ENCODE data around the gene RAPGEF5. TPM values are rescaled to one million over a fixed set of nuclear protein-coding genes. Genes with fewer than 3 reads are reported as not detected.

The RAPGEF5 gene
- total RNA-seq, 2 donors from 2014 or later, result 7.4 to 29.8 TPM

DNA sequence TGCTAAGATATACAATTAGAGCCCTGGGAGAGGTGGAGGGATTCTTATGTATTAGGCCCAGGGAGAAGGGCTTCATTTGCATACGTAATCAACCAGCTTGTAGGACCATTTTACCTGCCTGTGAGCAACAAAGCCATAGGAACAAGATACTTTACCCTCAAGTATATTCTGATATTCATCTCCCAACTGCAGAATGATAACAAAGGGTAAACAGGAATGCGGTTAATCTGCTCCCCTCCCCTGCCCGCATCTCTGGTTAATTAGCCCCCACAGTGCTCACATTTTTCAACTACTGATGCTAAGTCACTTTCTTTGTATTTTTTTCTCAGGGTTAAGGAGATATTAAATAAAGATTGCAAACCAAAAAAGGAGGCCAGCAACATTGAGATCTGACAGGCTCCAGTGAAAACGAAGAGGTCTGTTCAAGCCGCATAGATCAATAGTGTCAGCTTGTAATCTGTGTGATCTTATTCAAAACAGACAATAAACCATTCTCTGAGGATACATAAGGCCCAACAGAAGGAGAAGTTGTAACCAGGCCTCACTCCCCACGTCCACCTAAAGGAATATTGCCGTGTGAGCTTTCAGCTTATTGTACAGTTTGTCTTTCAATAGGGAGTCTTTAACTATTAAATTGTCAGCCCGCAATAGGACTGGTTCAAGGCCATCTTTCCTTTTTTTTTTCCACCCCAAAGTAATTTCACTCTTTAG, 203.4 kb downstream of the RAPGEF5 start:
- H3K27ac ChIP-seq, result no peak overlapping the region
- intact Hi-C loops (cut with DNase I), result no loop called here
- DNase-seq (ENCODE audit: low spot score), result no peak

DNA sequence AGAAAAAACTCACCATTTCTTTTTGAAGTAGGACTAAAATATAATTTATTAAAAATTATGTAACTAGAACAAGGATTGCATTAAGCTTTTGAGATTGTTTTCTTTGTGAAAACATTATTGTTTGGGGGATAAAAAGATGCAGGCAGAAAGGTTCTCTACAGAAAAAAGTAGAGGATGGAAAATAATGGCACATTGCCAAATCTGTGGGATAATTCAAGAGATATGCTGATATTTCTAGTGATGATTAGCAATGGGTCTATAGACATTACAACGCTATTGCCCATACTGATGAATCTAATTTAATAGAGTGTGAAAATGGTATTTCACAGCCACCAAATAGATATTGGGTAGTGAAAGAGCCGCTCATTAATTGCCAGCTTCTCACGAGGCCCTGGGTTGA, 204.3 kb downstream of the RAPGEF5 start:
- 98% methylated on average over 3 of the region's 3 CpGs for WGBS
- intact Hi-C loops (cut with DNase I), result no loop called here
- TF ChIP-seq POLR2AphosphoS5 (IDR thresholded peaks at IDR 0.05) (no peak), POLR2A (IDR thresholded peaks at IDR 0.05) (no peak)
- TF ChIP-seq, protein P1, sequence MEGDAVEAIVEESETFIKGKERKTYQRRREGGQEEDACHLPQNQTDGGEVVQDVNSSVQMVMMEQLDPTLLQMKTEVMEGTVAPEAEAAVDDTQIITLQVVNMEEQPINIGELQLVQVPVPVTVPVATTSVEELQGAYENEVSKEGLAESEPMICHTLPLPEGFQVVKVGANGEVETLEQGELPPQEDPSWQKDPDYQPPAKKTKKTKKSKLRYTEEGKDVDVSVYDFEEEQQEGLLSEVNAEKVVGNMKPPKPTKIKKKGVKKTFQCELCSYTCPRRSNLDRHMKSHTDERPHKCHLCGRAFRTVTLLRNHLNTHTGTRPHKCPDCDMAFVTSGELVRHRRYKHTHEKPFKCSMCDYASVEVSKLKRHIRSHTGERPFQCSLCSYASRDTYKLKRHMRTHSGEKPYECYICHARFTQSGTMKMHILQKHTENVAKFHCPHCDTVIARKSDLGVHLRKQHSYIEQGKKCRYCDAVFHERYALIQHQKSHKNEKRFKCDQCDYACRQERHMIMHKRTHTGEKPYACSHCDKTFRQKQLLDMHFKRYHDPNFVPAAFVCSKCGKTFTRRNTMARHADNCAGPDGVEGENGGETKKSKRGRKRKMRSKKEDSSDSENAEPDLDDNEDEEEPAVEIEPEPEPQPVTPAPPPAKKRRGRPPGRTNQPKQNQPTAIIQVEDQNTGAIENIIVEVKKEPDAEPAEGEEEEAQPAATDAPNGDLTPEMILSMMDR (IDR thresholded peaks at IDR 0.05), result no peak

More for the DNA sequence above, 203.4 kb downstream of the RAPGEF5 start:
- no peaks in the 10 kb centered on the region for H3K9me3 ChIP-seq
- no peak overlapping the region for H3K4me3 ChIP-seq
- H3K36me3 ChIP-seq, result no peaks in the 10 kb centered on the region
- H3K27me3 ChIP-seq (replicated peaks; ENCODE audit: insufficient read depth), result no peaks in the 10 kb centered on the region
- TF ChIP-seq, protein P1 (IDR thresholded peaks at IDR 0.05), result no peak
- TF ChIP-seq POLR2AphosphoS5 (IDR thresholded peaks at IDR 0.05) (no peak), POLR2A (IDR thresholded peaks at IDR 0.05) (no peak)
- WGBS, result 71% methylated on average over 8 of the region's 8 CpGs
- no peaks in the 10 kb centered on the region for H3K4me1 ChIP-seq (replicated peaks)

DNA sequence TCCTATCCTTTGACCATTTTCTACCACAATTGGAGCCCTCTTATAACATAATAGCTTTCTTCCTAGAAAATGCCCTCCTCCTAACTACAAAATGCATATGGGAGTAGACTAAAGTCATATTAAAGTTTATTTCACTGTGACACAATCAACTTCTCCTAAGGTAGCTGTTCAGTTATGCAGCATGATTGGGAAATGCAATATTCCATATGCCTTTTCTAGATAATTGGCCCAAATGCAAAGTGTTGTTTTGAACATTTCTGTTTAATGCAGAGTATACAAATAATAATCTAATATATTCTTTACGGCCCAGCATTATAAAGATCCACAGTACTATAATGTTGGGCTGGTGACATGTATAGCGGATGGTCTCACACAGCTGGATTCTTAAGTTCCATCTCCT, 205.1 kb downstream of the RAPGEF5 start:
- no peak overlapping the region for H3K27ac ChIP-seq
- TF ChIP-seq, protein P1 (IDR thresholded peaks at IDR 0.05), result no peak
- no peak for TF ChIP-seq POLR2A (IDR thresholded peaks at IDR 0.05)
- no peak for TF ChIP-seq POLR2AphosphoS5 (IDR thresholded peaks at IDR 0.05)
- intact Hi-C loops (cut with DNase I), result no loop called here
- 98% methylated on average over 2 of the region's 2 CpGs for WGBS
- DNase-seq (ENCODE audit: low spot score), result no peak
- H3K9me3 ChIP-seq, result no peaks in the 10 kb centered on the region
- no peaks in the 10 kb centered on the region for H3K27me3 ChIP-seq (replicated peaks; ENCODE audit: insufficient read depth)
- H3K4me3 ChIP-seq, result no peak overlapping the region
- no peaks in the 10 kb centered on the region for H3K4me1 ChIP-seq (replicated peaks)
- H3K36me3 ChIP-seq, result no peaks in the 10 kb centered on the region

More for the DNA sequence above, 204.3 kb downstream of the RAPGEF5 start:
- Histone ChIP-seq H3K27ac (no peak overlapping the region), H3K36me3 (no peaks in the 10 kb centered on the region), H3K4me3 (no peak overlapping the region), H3K27me3 (replicated peaks; ENCODE audit: insufficient read depth) (no peaks in the 10 kb centered on the region), H3K9me3 (no peaks in the 10 kb centered on the region), H3K4me1 (replicated peaks) (no peaks in the 10 kb centered on the region)
- DNase-seq (ENCODE audit: low spot score), result no peak

DNA sequence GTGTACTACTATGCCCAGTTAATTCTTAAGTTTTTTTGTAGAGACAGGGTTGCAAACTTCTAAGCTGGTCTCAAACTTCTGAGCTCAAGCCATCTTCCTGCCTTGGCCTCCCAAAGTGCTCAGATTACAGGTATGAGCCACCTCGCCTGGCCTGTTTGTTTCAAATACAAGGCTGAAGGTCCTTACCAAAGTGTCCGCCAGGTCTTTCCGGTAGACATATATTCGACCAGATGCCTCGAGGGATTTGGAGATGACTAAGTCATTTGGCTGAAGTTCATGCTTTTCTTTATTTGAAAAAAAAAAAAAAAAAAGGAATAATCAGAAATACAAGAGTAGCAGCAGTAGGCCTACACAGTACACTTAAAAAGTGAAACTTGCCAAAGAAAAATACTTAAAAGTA, 206.7 kb downstream of the RAPGEF5 start:
- no peak for DNase-seq (ENCODE audit: low spot score)
- intact Hi-C loops (cut with DNase I), result no loop called here
- Histone ChIP-seq H3K4me3 (no peak overlapping the region), H3K36me3 (no peaks in the 10 kb centered on the region), H3K9me3 (no peaks in the 10 kb centered on the region), H3K27ac (no peak overlapping the region), H3K27me3 (replicated peaks; ENCODE audit: insufficient read depth) (no peaks in the 10 kb centered on the region), H3K4me1 (replicated peaks) (no peaks in the 10 kb centered on the region)
- TF ChIP-seq, protein P1 (IDR thresholded peaks at IDR 0.05), result no peak
- no peak for TF ChIP-seq POLR2A (IDR thresholded peaks at IDR 0.05)
- no peak for TF ChIP-seq POLR2AphosphoS5 (IDR thresholded peaks at IDR 0.05)
- 77% methylated on average over 5 of the region's 5 CpGs for WGBS

DNA sequence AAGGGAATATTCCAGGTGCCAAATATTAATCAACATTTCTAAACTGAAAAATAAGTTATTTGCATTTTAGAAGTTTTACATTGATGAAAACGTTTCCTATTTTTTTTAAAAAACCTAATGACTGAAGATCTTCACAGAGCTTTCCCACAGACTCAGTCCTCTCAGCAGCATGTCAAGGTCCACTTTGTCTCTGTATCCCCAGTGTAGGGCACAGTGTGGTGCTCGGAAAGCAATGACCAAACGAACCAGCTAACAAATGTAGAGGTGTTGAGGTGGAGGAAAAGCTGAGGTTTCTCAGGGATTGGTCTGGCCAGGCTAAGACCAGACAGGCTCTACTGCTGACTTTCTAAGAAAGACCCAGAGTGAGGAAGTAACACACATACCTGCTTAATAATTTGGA, 209.1 kb downstream of the RAPGEF5 start:
- no peaks in the 10 kb centered on the region for H3K27me3 ChIP-seq (replicated peaks; ENCODE audit: insufficient read depth)
- no peaks in the 10 kb centered on the region for H3K36me3 ChIP-seq
- no peaks in the 10 kb centered on the region for H3K9me3 ChIP-seq
- whole genome bisulfite sequencing, result 84% methylated on average over 3 of the region's 3 CpGs
- no peaks in the 10 kb centered on the region for H3K4me1 ChIP-seq (replicated peaks)
- no peak for DNase-seq (ENCODE audit: low spot score)
- TF ChIP-seq POLR2A (IDR thresholded peaks at IDR 0.05), result no peak
- TF ChIP-seq, protein P1 (IDR thresholded peaks at IDR 0.05), result no peak
- TF ChIP-seq POLR2AphosphoS5 (IDR thresholded peaks at IDR 0.05), result no peak
- intact Hi-C loops (cut with DNase I), result no loop called here
- H3K27ac ChIP-seq, result no peak overlapping the region
- no peak overlapping the region for H3K4me3 ChIP-seq
